ENCODE measurements around the gene PSMB7. TPM values are rescaled to one million over a fixed set of nuclear protein-coding genes. Genes with fewer than 3 reads are reported as not detected.

The PSMB7 gene
- polyA plus RNA-seq, 1 of the 3 experiments (the other 2 are of a cell fraction): 357 TPM

- DNase-seq: no peak
- 47% methylated on average over 11 of the region's 11 CpGs for WGBS (ENCODE audit: low lambda C conversion rate)
- Histone ChIP-seq H3K4me1 (ENCODE audit: control insufficient read depth in 1 of 2, insufficient read depth in 2 of 2, low read depth in 1 of 2, low read length in 1 of 2) (peaks cover 0 to 6% of the 10 kb centered on the region in 2 experiments; a peak in 1 of 4 replicates), H3F3A (replicated peaks; ENCODE audit: insufficient read depth) (no peaks in the 10 kb centered on the region), H3K4me3 (ENCODE audit: low read depth in 2 of 2, low read length in 1 of 2) (no peak overlapping the region), H3K9me3 (no peaks in the 10 kb centered on the region), H4K20me1 (ENCODE audit: insufficient read depth) (no peaks in the 10 kb centered on the region), H3K9ac (no peak overlapping the region), H2AFZ (ENCODE audit: low read depth) (no peak overlapping the region), H3K27me3 (ENCODE audit: insufficient read depth) (no peaks in the 10 kb centered on the region), H3K36me3 (replicated peaks in 1 of 2; ENCODE audit: control insufficient read depth in 1 of 2, insufficient read depth in 2 of 2, low read length in 1 of 2) (no peaks in the 10 kb centered on the region), H3K27ac (ENCODE audit: low read depth in 2 of 2, low read length in 1 of 2) (no peak overlapping the region), H3K79me2 (ENCODE audit: insufficient read depth) (no peaks in the 10 kb centered on the region), H3K9me2 (no peaks in the 10 kb centered on the region), H3K4me2 (no peak overlapping the region)
- CTCF ChIA-PET: interaction anchor here (1.7 to 2.2 kb wide), 2 partner anchors 16 to 30 kb away, joined by 4 to 7 read pairs; no protein-coding TSS in a partner anchor
- TF ChIP-seq GATA2 (CRISPR knock-in tag; IDR thresholded peaks at IDR 0.05) (no peak), ELF1 (IDR thresholded peaks at IDR 0.05) (no peak), YY1 (IDR thresholded peaks at IDR 0.05; ENCODE audit: low read depth) (no peak), CHD2 (IDR thresholded peaks at IDR 0.05; ENCODE audit: low read length, partially characterized antibody) (no peak), FOXM1 (IDR thresholded peaks at IDR 0.05; ENCODE audit: low read depth) (no peak), ZBTB33 (IDR thresholded peaks at IDR 0.05; ENCODE audit: borderline replicate concordance, low read depth) (no peak), TAF1 (IDR thresholded peaks at IDR 0.05; ENCODE audit: borderline replicate concordance, low read depth, low read length) (no peak), RAD21 (IDR thresholded peaks at IDR 0.05; ENCODE audit: low read length) (no peak)
- TF ChIP-seq, protein P1, sequence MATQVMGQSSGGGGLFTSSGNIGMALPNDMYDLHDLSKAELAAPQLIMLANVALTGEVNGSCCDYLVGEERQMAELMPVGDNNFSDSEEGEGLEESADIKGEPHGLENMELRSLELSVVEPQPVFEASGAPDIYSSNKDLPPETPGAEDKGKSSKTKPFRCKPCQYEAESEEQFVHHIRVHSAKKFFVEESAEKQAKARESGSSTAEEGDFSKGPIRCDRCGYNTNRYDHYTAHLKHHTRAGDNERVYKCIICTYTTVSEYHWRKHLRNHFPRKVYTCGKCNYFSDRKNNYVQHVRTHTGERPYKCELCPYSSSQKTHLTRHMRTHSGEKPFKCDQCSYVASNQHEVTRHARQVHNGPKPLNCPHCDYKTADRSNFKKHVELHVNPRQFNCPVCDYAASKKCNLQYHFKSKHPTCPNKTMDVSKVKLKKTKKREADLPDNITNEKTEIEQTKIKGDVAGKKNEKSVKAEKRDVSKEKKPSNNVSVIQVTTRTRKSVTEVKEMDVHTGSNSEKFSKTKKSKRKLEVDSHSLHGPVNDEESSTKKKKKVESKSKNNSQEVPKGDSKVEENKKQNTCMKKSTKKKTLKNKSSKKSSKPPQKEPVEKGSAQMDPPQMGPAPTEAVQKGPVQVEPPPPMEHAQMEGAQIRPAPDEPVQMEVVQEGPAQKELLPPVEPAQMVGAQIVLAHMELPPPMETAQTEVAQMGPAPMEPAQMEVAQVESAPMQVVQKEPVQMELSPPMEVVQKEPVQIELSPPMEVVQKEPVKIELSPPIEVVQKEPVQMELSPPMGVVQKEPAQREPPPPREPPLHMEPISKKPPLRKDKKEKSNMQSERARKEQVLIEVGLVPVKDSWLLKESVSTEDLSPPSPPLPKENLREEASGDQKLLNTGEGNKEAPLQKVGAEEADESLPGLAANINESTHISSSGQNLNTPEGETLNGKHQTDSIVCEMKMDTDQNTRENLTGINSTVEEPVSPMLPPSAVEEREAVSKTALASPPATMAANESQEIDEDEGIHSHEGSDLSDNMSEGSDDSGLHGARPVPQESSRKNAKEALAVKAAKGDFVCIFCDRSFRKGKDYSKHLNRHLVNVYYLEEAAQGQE (IDR thresholded peaks at IDR 0.05; ENCODE audit: low read depth, low read length): no peak
- POLR2A ChIA-PET: no interaction called here
These were observed 8.3 kb upstream of the PSMB7 start for GRCh38 chr9:124423591-124423990.

DNA sequence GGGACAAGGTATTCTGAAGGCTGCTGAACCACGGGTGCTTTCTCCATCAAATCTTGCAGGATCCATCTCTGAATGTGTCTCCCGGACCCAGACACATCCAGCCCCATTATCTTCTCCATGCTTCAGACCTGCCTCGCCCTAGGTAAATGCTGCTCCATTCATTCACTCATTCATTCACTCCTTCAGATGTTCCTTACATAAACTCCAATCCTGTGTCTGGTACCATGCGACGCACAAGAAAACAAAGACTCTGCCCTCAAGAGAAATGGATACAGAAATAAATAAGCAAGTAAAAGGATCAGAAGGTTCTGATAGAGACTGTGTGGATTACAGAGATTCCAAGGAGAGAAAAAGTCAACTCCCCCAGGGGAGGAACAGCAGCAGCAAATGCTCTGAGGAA, 7.9 kb upstream of the PSMB7 start:
- no peak overlapping the region for H2AFZ ChIP-seq (ENCODE audit: low read depth)
- H3K9ac ChIP-seq: no peak overlapping the region
- no peak overlapping the region for H3K4me3 ChIP-seq (ENCODE audit: low read depth in 2 of 2, low read length in 1 of 2)
- H3K9me3 ChIP-seq: no peaks in the 10 kb centered on the region
- H3K79me2 ChIP-seq (ENCODE audit: insufficient read depth): no peaks in the 10 kb centered on the region
- H3K4me1 ChIP-seq (ENCODE audit: control insufficient read depth in 1 of 2, insufficient read depth in 2 of 2, low read depth in 1 of 2, low read length in 1 of 2): peaks cover 0 to 4% of the 10 kb centered on the region in 2 experiments; a peak in 1 of 4 replicates
- H3K4me2 ChIP-seq: no peak overlapping the region
- POLR2A ChIA-PET: no interaction called here
- no peaks in the 10 kb centered on the region for H3F3A ChIP-seq (replicated peaks; ENCODE audit: insufficient read depth)
- no peaks in the 10 kb centered on the region for H3K36me3 ChIP-seq (replicated peaks in 1 of 2; ENCODE audit: control insufficient read depth in 1 of 2, insufficient read depth in 2 of 2, low read length in 1 of 2)
- no peaks in the 10 kb centered on the region for H4K20me1 ChIP-seq (ENCODE audit: insufficient read depth)
- H3K9me2 ChIP-seq: no peaks in the 10 kb centered on the region
- no peak for DNase-seq
- H3K27ac ChIP-seq (ENCODE audit: low read depth in 2 of 2, low read length in 1 of 2): no peak overlapping the region
- no peaks in the 10 kb centered on the region for H3K27me3 ChIP-seq (ENCODE audit: insufficient read depth)
- 86% methylated on average over 5 of the region's 5 CpGs for WGBS (ENCODE audit: low lambda C conversion rate)
- CTCF ChIA-PET: interaction anchor here (1.7 to 2.2 kb wide), 2 partner anchors 16 to 30 kb away, joined by 4 to 7 read pairs; no protein-coding TSS in a partner anchor
- no peak for TF ChIP-seq EP300 (IDR thresholded peaks at IDR 0.05; ENCODE audit: borderline replicate concordance in 1 of 2, low read depth in 1 of 2, low read length in 1 of 2)
- TF ChIP-seq ELF1 (IDR thresholded peaks at IDR 0.05): no peak
- TF ChIP-seq ZBTB33 (IDR thresholded peaks at IDR 0.05; ENCODE audit: borderline replicate concordance, low read depth): no peak
- TF ChIP-seq, protein P1 (IDR thresholded peaks at IDR 0.05; ENCODE audit: low read depth, low read length): no peak
- no peak for TF ChIP-seq SMC3 (IDR thresholded peaks at IDR 0.05; ENCODE audit: low read depth, low read length)
- TF ChIP-seq GATA2 (CRISPR knock-in tag; IDR thresholded peaks at IDR 0.05): no peak
- no peak for TF ChIP-seq YY1 (IDR thresholded peaks at IDR 0.05; ENCODE audit: low read depth)
- no peak for TF ChIP-seq NFIC (IDR thresholded peaks at IDR 0.05; ENCODE audit: borderline replicate concordance)
- TF ChIP-seq JUND (IDR thresholded peaks at IDR 0.05): no peak
